Measurements from ENCODE around the gene C1QB. TPM values are rescaled to one million over a fixed set of nuclear protein-coding genes. Genes with fewer than 3 reads are reported as not detected.

C1QB gene
- total and polyA plus RNA-seq, 2 experiments from 2014 or later, result not detected

DNA sequence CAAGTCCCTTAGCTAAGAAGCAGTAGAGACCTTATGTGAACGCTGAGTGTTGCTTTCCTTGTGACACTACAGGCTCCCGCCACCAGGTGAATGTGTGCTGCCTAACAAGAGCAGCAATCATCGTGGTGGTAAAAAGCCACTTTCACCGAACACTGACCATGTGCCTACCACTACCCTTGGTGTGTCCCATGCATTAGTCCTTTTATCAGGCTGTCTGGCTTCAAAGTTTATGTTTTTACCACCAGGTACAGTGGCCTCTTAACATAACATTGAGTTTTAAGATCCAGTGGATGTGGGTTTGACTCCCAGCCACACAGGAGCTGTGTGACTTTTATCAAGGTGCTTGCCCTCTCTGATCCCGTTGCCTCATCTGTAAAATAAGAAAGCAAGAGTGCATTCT is 1.7 kb downstream of the C1QB start:
- Histone ChIP-seq H3K4me3 (no peak overlapping the region), H3K36me3 (ENCODE audit: insufficient read depth) (no peaks in the 10 kb centered on the region), H4K20me1 (replicated peaks; ENCODE audit: insufficient read depth) (no peaks in the 10 kb centered on the region), H3K27me3 (ENCODE audit: insufficient read depth) (no peaks in the 10 kb centered on the region), H3K9me2 (ENCODE audit: insufficient read depth) (no peaks in the 10 kb centered on the region), H3K4me2 (no peak overlapping the region), H3K4me1 (ENCODE audit: insufficient read depth) (no peaks in the 10 kb centered on the region), H3F3A (replicated peaks; ENCODE audit: low read depth) (no peaks in the 10 kb centered on the region; the same call in 1 of the 2 replicates), H2AFZ (no peak overlapping the region), H3K79me2 (replicated peaks; ENCODE audit: insufficient read depth) (no peaks in the 10 kb centered on the region), H3K27ac (ENCODE audit: low read depth) (no peak overlapping the region)
- DNase-seq (ENCODE audit: low spot score), result peak; percentile 70
- no peak for TF ChIP-seq ZNF114 (CRISPR knock-in tag; IDR thresholded peaks at IDR 0.05)
- TF ChIP-seq, protein P1, sequence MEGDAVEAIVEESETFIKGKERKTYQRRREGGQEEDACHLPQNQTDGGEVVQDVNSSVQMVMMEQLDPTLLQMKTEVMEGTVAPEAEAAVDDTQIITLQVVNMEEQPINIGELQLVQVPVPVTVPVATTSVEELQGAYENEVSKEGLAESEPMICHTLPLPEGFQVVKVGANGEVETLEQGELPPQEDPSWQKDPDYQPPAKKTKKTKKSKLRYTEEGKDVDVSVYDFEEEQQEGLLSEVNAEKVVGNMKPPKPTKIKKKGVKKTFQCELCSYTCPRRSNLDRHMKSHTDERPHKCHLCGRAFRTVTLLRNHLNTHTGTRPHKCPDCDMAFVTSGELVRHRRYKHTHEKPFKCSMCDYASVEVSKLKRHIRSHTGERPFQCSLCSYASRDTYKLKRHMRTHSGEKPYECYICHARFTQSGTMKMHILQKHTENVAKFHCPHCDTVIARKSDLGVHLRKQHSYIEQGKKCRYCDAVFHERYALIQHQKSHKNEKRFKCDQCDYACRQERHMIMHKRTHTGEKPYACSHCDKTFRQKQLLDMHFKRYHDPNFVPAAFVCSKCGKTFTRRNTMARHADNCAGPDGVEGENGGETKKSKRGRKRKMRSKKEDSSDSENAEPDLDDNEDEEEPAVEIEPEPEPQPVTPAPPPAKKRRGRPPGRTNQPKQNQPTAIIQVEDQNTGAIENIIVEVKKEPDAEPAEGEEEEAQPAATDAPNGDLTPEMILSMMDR (conservative IDR thresholded peaks at IDR 0.05; ENCODE audit: low read depth in 2 of 2), result peak; percentile 25 to 45; a peak in 3 of 4 replicates
- TF ChIP-seq, protein P2, sequence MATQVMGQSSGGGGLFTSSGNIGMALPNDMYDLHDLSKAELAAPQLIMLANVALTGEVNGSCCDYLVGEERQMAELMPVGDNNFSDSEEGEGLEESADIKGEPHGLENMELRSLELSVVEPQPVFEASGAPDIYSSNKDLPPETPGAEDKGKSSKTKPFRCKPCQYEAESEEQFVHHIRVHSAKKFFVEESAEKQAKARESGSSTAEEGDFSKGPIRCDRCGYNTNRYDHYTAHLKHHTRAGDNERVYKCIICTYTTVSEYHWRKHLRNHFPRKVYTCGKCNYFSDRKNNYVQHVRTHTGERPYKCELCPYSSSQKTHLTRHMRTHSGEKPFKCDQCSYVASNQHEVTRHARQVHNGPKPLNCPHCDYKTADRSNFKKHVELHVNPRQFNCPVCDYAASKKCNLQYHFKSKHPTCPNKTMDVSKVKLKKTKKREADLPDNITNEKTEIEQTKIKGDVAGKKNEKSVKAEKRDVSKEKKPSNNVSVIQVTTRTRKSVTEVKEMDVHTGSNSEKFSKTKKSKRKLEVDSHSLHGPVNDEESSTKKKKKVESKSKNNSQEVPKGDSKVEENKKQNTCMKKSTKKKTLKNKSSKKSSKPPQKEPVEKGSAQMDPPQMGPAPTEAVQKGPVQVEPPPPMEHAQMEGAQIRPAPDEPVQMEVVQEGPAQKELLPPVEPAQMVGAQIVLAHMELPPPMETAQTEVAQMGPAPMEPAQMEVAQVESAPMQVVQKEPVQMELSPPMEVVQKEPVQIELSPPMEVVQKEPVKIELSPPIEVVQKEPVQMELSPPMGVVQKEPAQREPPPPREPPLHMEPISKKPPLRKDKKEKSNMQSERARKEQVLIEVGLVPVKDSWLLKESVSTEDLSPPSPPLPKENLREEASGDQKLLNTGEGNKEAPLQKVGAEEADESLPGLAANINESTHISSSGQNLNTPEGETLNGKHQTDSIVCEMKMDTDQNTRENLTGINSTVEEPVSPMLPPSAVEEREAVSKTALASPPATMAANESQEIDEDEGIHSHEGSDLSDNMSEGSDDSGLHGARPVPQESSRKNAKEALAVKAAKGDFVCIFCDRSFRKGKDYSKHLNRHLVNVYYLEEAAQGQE (IDR thresholded peaks at IDR 0.05; ENCODE audit: unreplicated experiment), result no peak
- TF ChIP-seq CREB1 (CRISPR knock-in tag; IDR thresholded peaks at IDR 0.05; ENCODE audit: low read depth), result no peak
- H3K27me3 Mint-ChIP-seq (ENCODE audit: insufficient read depth, low read depth, poor library complexity), result peaks cover 2% of the 10 kb centered on the region
- H3K27ac Mint-ChIP-seq, result no peak overlapping the region
- no peaks in the 10 kb centered on the region; the same call in 2 of the 3 replicates for H3K9me3 Mint-ChIP-seq
- no peaks in the 10 kb centered on the region for H3K36me3 Mint-ChIP-seq (ENCODE audit: low read depth)
- H3K4me3 Mint-ChIP-seq, result no peak overlapping the region
- no peaks in the 10 kb centered on the region for H3K4me1 Mint-ChIP-seq
- peak; percentile 87 for ATAC-seq

DNA sequence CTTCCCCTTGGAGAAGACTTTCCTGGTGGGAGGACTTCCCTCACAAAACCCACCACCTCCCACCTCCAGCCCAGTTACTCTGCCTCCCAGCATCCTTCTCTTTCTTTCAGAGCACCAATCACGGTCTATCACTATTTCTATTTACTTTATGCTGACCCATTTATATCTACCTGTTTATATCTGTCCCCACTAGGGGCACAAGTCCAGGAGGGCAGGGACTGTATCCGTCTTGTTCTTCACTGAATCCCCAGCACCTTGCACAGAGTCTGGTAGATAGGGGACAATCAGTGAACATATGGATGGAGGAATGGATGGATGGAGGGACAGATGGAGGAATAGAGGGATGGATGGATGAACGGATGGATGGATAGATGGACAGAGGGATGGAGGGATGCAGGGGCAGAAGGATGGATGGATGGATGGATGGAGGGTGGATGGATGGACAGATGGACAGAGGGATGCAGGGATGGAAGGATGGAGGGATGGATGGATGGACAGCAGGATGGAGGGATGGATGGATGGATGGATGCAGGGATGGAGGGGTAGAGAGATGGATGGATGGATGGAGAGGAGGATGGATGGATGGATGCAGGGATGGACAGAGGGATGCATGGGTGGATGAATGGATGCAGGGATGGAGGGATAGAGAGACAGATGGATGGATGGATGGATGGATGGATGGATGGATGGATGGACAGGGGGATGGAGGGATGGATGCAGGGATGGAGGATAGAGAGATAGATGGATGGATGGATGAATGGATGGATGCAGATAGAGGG is 5.5 kb downstream of the C1QB start:
- H3K4me2 ChIP-seq, result no peak overlapping the region
- Mint-ChIP-seq H3K27ac (no peak overlapping the region), H3K36me3 (ENCODE audit: low read depth) (no peaks in the 10 kb centered on the region), H3K4me1 (no peaks in the 10 kb centered on the region), H3K9me3 (no peaks in the 10 kb centered on the region; the same call in 2 of the 3 replicates), H3K4me3 (no peak overlapping the region), H3K27me3 (ENCODE audit: insufficient read depth, low read depth, poor library complexity) (peaks cover 3% of the 10 kb centered on the region)
- no peaks in the 10 kb centered on the region for H3K9me2 ChIP-seq (ENCODE audit: insufficient read depth)
- H3K4me1 ChIP-seq (ENCODE audit: insufficient read depth), result no peaks in the 10 kb centered on the region
- no peaks in the 10 kb centered on the region for H3K27me3 ChIP-seq (ENCODE audit: insufficient read depth)
- H4K20me1 ChIP-seq (replicated peaks; ENCODE audit: insufficient read depth), result no peaks in the 10 kb centered on the region
- no peaks in the 10 kb centered on the region for H3F3A ChIP-seq (replicated peaks; ENCODE audit: low read depth)
- H3K4me3 ChIP-seq, result no peak overlapping the region
- DNase-seq (ENCODE audit: low spot score) (no peak), ATAC-seq (no peak)
- H3K79me2 ChIP-seq (replicated peaks; ENCODE audit: insufficient read depth), result no peaks in the 10 kb centered on the region
- H2AFZ ChIP-seq, result no peak overlapping the region
- no peak overlapping the region for H3K27ac ChIP-seq (ENCODE audit: low read depth)
- H3K36me3 ChIP-seq (ENCODE audit: insufficient read depth), result no peaks in the 10 kb centered on the region
- TF ChIP-seq EZH2 (IDR thresholded peaks at IDR 0.05; ENCODE audit: low read depth, unreplicated experiment) (no peak), POLR2AphosphoS5 (IDR thresholded peaks at IDR 0.05; ENCODE audit: low read depth) (no peak)
- TF ChIP-seq, protein P1 (conservative IDR thresholded peaks at IDR 0.05; ENCODE audit: low read depth in 2 of 2), result peak in 1 of 2 experiments; percentile 3; a peak in 2 of 4 replicates

Data from GM23338 (cell line).